Measurements from ENCODE around the gene SEMA4D. TPM values are rescaled to one million over a fixed set of nuclear protein-coding genes. Genes with fewer than 3 reads are reported as not detected.

Gene SEMA4D
- total RNA-seq, 4 donors from 2014 or later, result 23.6 to 77.0 (median 41.3) TPM

GRCh38 chr9:89502038-89502601, 4.2 kb upstream of the SEMA4D start:
- no peak overlapping the region for H3K4me3 ChIP-seq
- TF ChIP-seq POLR2A (IDR thresholded peaks at IDR 0.05) (no peak), CTCF (IDR thresholded peaks at IDR 0.05 in 4 of 5, conservative IDR thresholded peaks at IDR 0.05 in 1 of 5) (no peak)
- ATAC-seq (no peak), DNase-seq (no peak)
- H3K27ac ChIP-seq, result no peak overlapping the region
- peaks cover under 1 to 8% of the 10 kb centered on the region in 2 donors for H3K4me1 ChIP-seq
- no peaks in the 10 kb centered on the region for H3K27me3 ChIP-seq
- in situ Hi-C loops (cut with MboI; ENCODE audit: low sequenced_read_pairs in 4 of 4), result no loop called here
- H3K36me3 ChIP-seq, result no peaks in the 10 kb centered on the region
- intact Hi-C loops (cut with DNase I; ENCODE audit: low total_unique reads), result loop anchor here (5.0 kb wide), 1 partner anchor 250 kb away; no protein-coding TSS in a partner anchor
- H3K9me3 ChIP-seq, result no peaks in the 10 kb centered on the region

- in situ Hi-C loops (cut with MboI; ENCODE audit: low sequenced_read_pairs in 4 of 4), result no loop called here
- peaks cover 8 to 13% of the 10 kb centered on the region in 2 donors for H3K4me1 ChIP-seq
Measured at GRCh38 chr9:89501311-89501898, 3.5 kb upstream of the SEMA4D start.

DNA sequence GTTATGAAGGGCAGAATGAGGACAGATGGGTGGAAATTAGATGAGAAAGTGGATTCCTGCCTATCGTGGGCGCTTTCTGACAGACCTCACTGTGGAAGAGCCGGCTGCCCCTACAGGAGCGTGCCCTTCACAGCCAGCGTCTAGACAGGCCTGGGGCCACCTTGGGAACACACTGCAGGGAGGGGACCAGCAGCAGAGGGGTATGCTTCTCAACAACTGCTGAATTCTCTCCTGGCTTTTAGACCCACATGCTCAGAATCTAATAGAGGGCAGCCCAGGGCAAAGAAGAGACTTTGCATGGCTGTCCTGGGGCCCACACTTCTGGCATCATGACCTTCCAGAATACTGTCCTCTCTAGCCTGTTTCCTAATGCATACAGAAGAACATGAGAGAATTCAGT, 2.1 kb upstream of the SEMA4D start:
- H3K36me3 ChIP-seq, result no peaks in the 10 kb centered on the region
- no peaks in the 10 kb centered on the region for H3K9me3 ChIP-seq
- H3K27ac ChIP-seq, result no peak overlapping the region
- intact Hi-C loops (cut with DNase I; ENCODE audit: low total_unique reads) (loop anchor here (5.0 kb wide), 1 partner anchor 252 kb away; no protein-coding TSS in a partner anchor), in situ Hi-C loops (cut with MboI; ENCODE audit: low sequenced_read_pairs in 4 of 4) (no loop called here)
- H3K27me3 ChIP-seq, result no peaks in the 10 kb centered on the region
- ATAC-seq (no peak), DNase-seq (no peak)
- no peak overlapping the region for H3K4me3 ChIP-seq
- H3K4me1 ChIP-seq, result peaks cover 13 to 22% of the 10 kb centered on the region in 2 donors
- TF ChIP-seq CTCF (IDR thresholded peaks at IDR 0.05 in 4 of 5, conservative IDR thresholded peaks at IDR 0.05 in 1 of 5), result no peak
- TF ChIP-seq POLR2A (IDR thresholded peaks at IDR 0.05), result no peak

More at GRCh38 chr9:89501311-89501898, 3.5 kb upstream of the SEMA4D start:
- no peaks in the 10 kb centered on the region for H3K36me3 ChIP-seq
- no peaks in the 10 kb centered on the region for H3K27me3 ChIP-seq
- H3K9me3 ChIP-seq, result no peaks in the 10 kb centered on the region
- H3K27ac ChIP-seq, result no peak overlapping the region
- no peak for DNase-seq
- no peak for ATAC-seq
- TF ChIP-seq CTCF (IDR thresholded peaks at IDR 0.05 in 4 of 5, conservative IDR thresholded peaks at IDR 0.05 in 1 of 5) (no peak), POLR2A (IDR thresholded peaks at IDR 0.05) (no peak)
- intact Hi-C loops (cut with DNase I; ENCODE audit: low total_unique reads), result loop anchor here (5.0 kb wide), 1 partner anchor 251 kb away; no protein-coding TSS in a partner anchor
- no peak overlapping the region for H3K4me3 ChIP-seq

GRCh38 chr9:89498852-89499480, 1.1 kb upstream of the SEMA4D start:
- in situ Hi-C loops (cut with MboI; ENCODE audit: low sequenced_read_pairs in 4 of 4) (no loop called here), intact Hi-C loops (cut with DNase I; ENCODE audit: low total_unique reads) (loop anchor here (2.0 to 10.0 kb wide), 3 partner anchors 112 to 606 kb away; partner anchors contain the start of gene CKS2)
- ATAC-seq (no peak), DNase-seq (no peak)
- H3K9me3 ChIP-seq, result no peaks in the 10 kb centered on the region
- TF ChIP-seq CTCF (IDR thresholded peaks at IDR 0.05 in 4 of 5, conservative IDR thresholded peaks at IDR 0.05 in 1 of 5) (no peak), POLR2A (IDR thresholded peaks at IDR 0.05) (no peak)
- H3K36me3 ChIP-seq, result no peaks in the 10 kb centered on the region
- no peaks in the 10 kb centered on the region for H3K27me3 ChIP-seq
- H3K4me1 ChIP-seq, result peaks cover 17 to 31% of the 10 kb centered on the region in 2 donors
- H3K27ac ChIP-seq, result peak overlapping the region; percentile 68 to 71 (median 70)
- H3K4me3 ChIP-seq, result no peak overlapping the region

All from gastrocnemius medialis (tissue), 4 donors.